RWPE2 (cell line): ENCODE data around the gene TSEN2.

Experiments
- ATAC-seq: fragments of 200-7000 bp; cut with Tn5 transposase; 3 replicates; pipeline ENCODE4 v1.9.1; 2021; ENCODE audit warnings: low read depth
- DNase-seq: peaks from one replicate; pipeline ENCODE4 v3.0.0-alpha.2; 2020; ENCODE audit warnings: low spot score
- H3K27ac ChIP-seq: fragments of 450-650 bp; 2 replicates; pipeline ENCODE4 v1.5.1; 2017; ENCODE audit warnings: mild to moderate bottlenecking; ENCODE audit not compliant: poor library complexity, severe bottlenecking
- H3K27me3 ChIP-seq: fragments of 250-450 bp; sonication (Bioruptor Pico); 2 replicates; pipeline ENCODE4 v1.5.1; 2021; ENCODE audit warnings: mild to moderate bottlenecking, moderate library complexity; ENCODE audit not compliant: insufficient read depth, poor library complexity, severe bottlenecking
- H3K36me3 ChIP-seq: fragments of 250-450 bp; sonication (Bioruptor Pico); 2 replicates; pipeline ENCODE4 v1.5.1; 2020; ENCODE audit warnings: low read depth, mild to moderate bottlenecking, moderate library complexity
- H3K4me1 ChIP-seq: fragments of 250-450 bp; sonication (Bioruptor Pico); 2 replicates; pipeline ENCODE4 v1.5.1; 2021; ENCODE audit warnings: mild to moderate bottlenecking, moderate library complexity; ENCODE audit not compliant: insufficient read depth, poor library complexity, severe bottlenecking
- H3K4me3 ChIP-seq: fragments of 250-450 bp; sonication (Bioruptor Pico); 2 replicates; pipeline ENCODE4 v1.5.1; 2021; ENCODE audit warnings: mild to moderate bottlenecking, moderate library complexity; ENCODE audit not compliant: severe bottlenecking
- H3K9me3 ChIP-seq: fragments of 250-450 bp; sonication (Bioruptor Pico); 2 replicates; pipeline ENCODE4 v1.5.1; 2021; ENCODE audit warnings: mild to moderate bottlenecking, moderate library complexity; ENCODE audit not compliant: severe bottlenecking
- CTCF ChIP-seq: fragments of 450-650 bp; IDR thresholded peaks from one replicate; pipeline ENCODE4 v1.5.1; 2017; ENCODE audit warnings: mild to moderate bottlenecking, moderate library complexity; ENCODE audit not compliant: poor library complexity, severe bottlenecking

The TSEN2 gene

GRCh38 chr3:12487336-12487735 is 3.1 kb downstream of the TSEN2 start:
- no peaks in the 10 kb centered on the region for H3K9me3 ChIP-seq
- no peak for ATAC-seq
- H3K4me3 ChIP-seq = no peak overlapping the region
- no peak overlapping the region for H3K27ac ChIP-seq
- no peak for DNase-seq
- H3K4me1 ChIP-seq = no peaks in the 10 kb centered on the region
- H3K36me3 ChIP-seq = peaks cover 54% of the 10 kb centered on the region
- TF ChIP-seq CTCF = no peak
- H3K27me3 ChIP-seq = no peaks in the 10 kb centered on the region

- H3K27me3 ChIP-seq = no peaks in the 10 kb centered on the region
- no peak overlapping the region for H3K4me3 ChIP-seq
- peaks cover 58% of the 10 kb centered on the region for H3K36me3 ChIP-seq
- H3K27ac ChIP-seq = no peak overlapping the region
- DNase-seq = no peak
- no peaks in the 10 kb centered on the region for H3K9me3 ChIP-seq
- no peaks in the 10 kb centered on the region for H3K4me1 ChIP-seq
- no peak for TF ChIP-seq CTCF
- ATAC-seq = no peak
These were observed 3.5 kb downstream of the TSEN2 start for GRCh38 chr3:12487786-12488185.

GRCh38 chr3:12489368-12489767 is 5.1 kb downstream of the TSEN2 start:
- no peaks in the 10 kb centered on the region for H3K4me1 ChIP-seq
- no peak for DNase-seq
- H3K36me3 ChIP-seq = peaks cover 74% of the 10 kb centered on the region
- ATAC-seq = no peak
- no peak overlapping the region for H3K4me3 ChIP-seq
- no peaks in the 10 kb centered on the region for H3K9me3 ChIP-seq
- no peak overlapping the region for H3K27ac ChIP-seq
- no peaks in the 10 kb centered on the region for H3K27me3 ChIP-seq
- no peak for TF ChIP-seq CTCF

- Histone ChIP-seq H3K4me3 (no peak overlapping the region), H3K4me1 (no peaks in the 10 kb centered on the region), H3K27ac (no peak overlapping the region), H3K36me3 (peaks cover 78% of the 10 kb centered on the region), H3K27me3 (no peaks in the 10 kb centered on the region), H3K9me3 (no peaks in the 10 kb centered on the region)
- DNase-seq (no peak), ATAC-seq (no peak)
- no peak for TF ChIP-seq CTCF
These were observed 5.6 kb downstream of the TSEN2 start for GRCh38 chr3:12489832-12490231.

- Histone ChIP-seq H3K9me3 (no peaks in the 10 kb centered on the region), H3K36me3 (peaks cover 81% of the 10 kb centered on the region), H3K27ac (no peak overlapping the region), H3K4me3 (no peak overlapping the region), H3K27me3 (no peaks in the 10 kb centered on the region), H3K4me1 (no peaks in the 10 kb centered on the region)
- ATAC-seq (no peak), DNase-seq (no peak)
- TF ChIP-seq CTCF = no peak
These were observed 6.3 kb downstream of the TSEN2 start for GRCh38 chr3:12490547-12490946.
